Fibroblast of skin of right biceps (primary cell): ENCODE data around the gene GRK5.

Experiments used
- DNase-seq: peaks from one replicate; pipeline ENCODE4 v3.0.0-alpha.2; 2013

The GRK5 gene

GRCh38 chr10:119302591-119303253 lies 95.4 kb downstream of the GRK5 start:
- no peak for DNase-seq

GRCh38 chr10:119303886-119304285 lies 96.5 kb downstream of the GRK5 start:
- no peak for DNase-seq

GRCh38 chr10:119304541-119304940 lies 97.2 kb downstream of the GRK5 start:
- no peak for DNase-seq

- DNase-seq, result peak; percentile 99
Observed at GRCh38 chr10:119305860-119306513, 98.6 kb downstream of the GRK5 start.

- no peak for DNase-seq
Observed at GRCh38 chr10:119306514-119306951, 99.2 kb downstream of the GRK5 start.

GRCh38 chr10:119306986-119307392 lies 99.6 kb downstream of the GRK5 start:
- DNase-seq, result peak; percentile 37

GRCh38 chr10:119308089-119308488 lies 100.7 kb downstream of the GRK5 start:
- no peak for DNase-seq

GRCh38 chr10:119308551-119309422 lies 101.4 kb downstream of the GRK5 start:
- no peak for DNase-seq

GRCh38 chr10:119309423-119309770 lies 102.0 kb downstream of the GRK5 start:
- DNase-seq, result no peak

GRCh38 chr10:119310806-119311205 lies 103.4 kb downstream of the GRK5 start:
- no peak for DNase-seq

GRCh38 chr10:119312241-119312640 lies 104.9 kb downstream of the GRK5 start:
- no peak for DNase-seq

GRCh38 chr10:119313024-119313423 lies 105.7 kb downstream of the GRK5 start:
- DNase-seq, result no peak

- DNase-seq, result no peak
Observed at GRCh38 chr10:119313644-119314043, 106.3 kb downstream of the GRK5 start.

GRCh38 chr10:119314061-119314460 lies 106.7 kb downstream of the GRK5 start:
- no peak for DNase-seq

- DNase-seq, result no peak
Observed at GRCh38 chr10:119314486-119314885, 107.1 kb downstream of the GRK5 start.

GRCh38 chr10:119315128-119316001 lies 108.0 kb downstream of the GRK5 start:
- DNase-seq, result peak; percentile 94

GRCh38 chr10:119316002-119316358 lies 108.6 kb downstream of the GRK5 start:
- no peak for DNase-seq

- DNase-seq, result peak; percentile 94
Observed at GRCh38 chr10:119316729-119317097, 109.3 kb downstream of the GRK5 start.

GRCh38 chr10:119318411-119319160 lies 111.2 kb downstream of the GRK5 start:
- DNase-seq, result no peak

GRCh38 chr10:119319161-119319919 lies 112.0 kb downstream of the GRK5 start:
- DNase-seq, result no peak

GRCh38 chr10:119319920-119320258 lies 112.5 kb downstream of the GRK5 start:
- DNase-seq, result no peak
